Measurements from ENCODE around the gene PBX1.

The PBX1 gene

DNA sequence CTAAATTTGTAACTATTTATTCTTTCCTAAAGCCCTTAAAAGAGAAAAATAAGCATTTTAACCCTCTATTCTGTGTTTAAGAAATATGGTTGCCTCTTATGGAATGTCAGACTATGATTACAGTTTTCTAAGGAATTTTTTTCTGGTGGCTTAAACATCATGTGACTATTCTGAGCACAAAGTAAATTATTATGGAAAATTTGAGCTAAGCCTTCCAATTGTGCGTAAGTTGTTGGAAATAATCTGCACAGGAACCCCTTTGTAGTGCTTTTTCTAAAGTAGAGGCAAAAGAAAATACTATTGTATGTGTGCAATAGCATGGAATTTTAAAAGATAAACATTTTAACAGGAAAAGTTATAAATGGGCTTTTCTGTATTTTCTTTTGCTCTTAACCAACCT is 254.8 kb downstream of the PBX1 start:
- DNase-seq (ENCODE audit: low read depth in 3 of 3): no peak

DNA sequence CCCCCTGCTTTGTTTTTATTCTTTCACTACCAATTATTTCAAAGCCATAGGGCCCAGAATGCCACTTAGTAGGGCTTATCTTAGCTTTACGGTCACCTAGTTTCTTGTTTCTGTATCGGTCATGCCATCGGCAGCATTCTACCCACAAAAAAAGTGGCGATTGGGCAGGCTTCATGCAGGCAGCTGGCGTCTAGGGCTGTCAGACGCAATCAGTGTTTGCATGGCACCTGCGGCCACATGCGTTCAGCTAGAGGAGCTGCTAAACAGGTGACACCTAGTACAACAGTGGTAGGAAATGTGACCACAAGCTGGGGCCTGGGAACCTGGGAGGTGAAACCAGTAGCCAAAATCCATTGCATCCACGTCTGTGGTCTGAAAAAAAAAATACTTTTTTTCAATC is 262.7 kb downstream of the PBX1 start:
- no peak for DNase-seq (ENCODE audit: low read depth in 3 of 3)

DNA sequence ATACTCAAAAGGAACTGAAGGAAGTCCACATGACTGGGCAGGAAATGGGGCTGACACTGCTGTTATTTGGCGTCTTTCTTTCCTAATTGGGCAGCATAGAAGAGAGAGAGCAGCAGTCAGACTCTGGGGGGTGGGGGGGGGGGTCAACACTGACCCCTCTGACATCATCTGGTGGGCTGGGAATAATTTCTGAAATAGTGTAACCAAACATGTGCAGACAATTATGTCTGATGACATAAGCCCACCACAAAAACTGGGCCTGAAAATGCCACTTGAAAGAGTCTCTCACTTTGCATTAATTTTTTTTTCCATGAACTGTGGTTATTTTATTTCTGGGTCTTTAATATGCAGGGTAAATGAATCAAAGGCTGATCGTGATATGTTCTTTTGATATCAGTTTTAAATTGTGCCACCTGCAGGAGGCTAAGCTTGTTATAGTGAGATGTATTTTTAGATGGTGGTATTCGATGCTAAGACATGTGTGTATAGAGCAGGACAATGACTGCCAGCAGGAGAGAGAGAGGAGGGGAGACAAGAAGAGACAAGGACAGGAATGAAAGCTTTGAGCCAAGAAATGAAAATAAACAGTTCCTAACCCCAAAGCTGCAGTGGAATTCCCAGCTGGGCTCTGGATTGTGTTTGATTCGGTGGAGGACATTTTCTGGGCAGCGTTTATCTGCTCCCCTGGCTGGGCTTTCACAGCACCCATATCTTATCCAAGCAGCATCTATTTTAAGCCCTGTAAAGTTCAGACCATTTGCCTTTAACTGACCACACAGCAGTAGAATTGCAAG is 264.7 kb downstream of the PBX1 start:
- DNase-seq (ENCODE audit: low read depth in 3 of 3): no peak

DNA sequence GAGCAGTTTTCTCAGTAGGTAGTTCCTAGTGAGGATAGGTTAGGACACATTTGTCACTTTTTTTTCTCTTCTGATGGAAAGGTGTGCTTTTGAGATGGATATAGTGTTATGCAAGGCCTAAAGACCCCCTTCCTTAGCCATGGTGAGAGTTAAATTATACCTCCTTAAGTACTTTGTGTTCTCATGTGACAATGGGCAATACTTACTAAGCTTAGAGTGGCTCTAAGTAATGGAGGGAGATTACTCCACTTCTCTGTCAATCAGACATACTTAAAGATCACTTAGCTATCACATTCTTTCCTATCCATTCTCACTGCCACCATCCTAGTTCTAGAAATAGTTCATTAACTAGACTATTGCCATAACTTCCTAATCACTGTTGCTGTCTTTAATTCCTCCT is 265.6 kb downstream of the PBX1 start:
- DNase-seq (ENCODE audit: low read depth in 3 of 3): no peak

DNA sequence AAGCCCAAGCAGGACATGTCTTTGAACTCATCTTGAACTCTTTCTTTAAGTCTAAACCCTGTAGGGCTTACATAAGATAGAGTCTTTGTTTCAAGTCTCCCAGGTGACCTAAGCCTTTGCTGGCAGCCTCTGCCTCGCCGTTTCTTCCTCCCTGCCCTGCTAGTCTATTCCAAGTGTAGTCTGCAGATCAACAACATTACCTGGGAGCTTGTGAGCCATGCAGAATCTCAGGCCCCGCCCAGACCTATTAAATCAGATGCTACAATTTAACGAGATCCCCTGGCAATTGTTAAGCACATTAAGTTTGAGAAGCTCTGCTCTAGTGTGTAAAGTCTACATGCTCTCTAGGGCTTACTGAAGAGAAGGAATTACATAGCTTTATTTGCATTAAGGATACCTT is 271.6 kb downstream of the PBX1 start:
- DNase-seq (ENCODE audit: low read depth in 3 of 3): no peak

DNA sequence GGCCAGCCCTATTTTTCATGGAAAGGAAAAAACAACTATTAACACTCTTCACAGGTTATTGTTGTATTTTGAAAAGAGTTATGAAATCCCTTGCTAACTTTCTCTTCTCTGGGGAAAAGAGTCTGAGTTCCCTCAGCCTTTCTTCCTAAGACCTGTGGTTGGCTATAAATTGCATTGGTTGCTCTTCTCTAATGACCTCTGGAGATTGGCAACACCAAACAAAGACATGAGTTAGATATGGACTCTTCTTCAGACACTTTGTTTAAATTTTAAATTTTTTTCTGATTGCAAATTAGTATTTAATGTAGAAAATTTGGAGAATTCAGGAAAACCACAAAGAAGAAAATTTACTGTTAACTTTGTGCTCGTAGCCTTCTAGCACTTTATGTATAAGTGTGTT is 275.7 kb downstream of the PBX1 start:
- DNase-seq (ENCODE audit: low read depth in 3 of 3): no peak

DNA sequence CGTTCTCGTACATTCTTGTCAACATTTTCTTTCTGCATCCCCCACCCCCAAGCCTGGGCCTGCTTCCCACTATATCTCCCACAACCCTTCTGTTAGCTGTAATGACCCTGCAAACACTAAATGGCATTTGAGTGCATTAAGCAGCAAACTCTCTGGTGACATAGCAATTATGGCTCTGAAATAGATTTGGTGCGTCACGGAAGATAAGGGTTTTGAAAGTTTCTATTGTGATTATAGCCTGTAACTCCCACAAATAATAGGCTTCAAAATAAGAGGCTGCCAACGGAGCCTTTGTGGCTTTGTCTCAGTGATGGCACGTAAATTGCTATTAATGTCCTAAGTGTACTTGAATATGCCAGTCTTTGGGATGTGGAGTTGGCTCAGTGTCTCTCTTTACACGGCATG is 277.6 kb downstream of the PBX1 start:
- DNase-seq (ENCODE audit: low read depth in 3 of 3): no peak

DNA sequence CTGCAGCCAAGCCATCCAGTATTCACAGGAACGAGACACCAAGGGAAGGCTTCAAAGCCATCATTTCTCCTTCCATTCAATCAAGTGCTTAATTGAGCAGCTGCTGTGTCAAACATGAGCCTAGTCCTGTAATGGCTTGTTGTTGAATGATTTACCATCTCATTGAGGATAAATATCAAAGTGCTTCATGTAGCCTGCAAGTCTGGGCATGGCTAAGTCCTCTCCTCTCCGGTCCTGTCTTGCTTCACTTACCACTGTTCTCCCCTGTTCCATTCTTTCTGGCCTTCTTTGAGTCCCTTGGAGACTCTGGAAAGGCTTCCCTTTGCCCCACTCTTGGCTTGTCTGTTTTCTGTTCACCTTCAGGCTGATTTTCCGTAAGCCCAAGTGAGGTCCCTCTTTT is 279.8 kb downstream of the PBX1 start:
- no peak for DNase-seq (ENCODE audit: low read depth in 3 of 3)

DNA sequence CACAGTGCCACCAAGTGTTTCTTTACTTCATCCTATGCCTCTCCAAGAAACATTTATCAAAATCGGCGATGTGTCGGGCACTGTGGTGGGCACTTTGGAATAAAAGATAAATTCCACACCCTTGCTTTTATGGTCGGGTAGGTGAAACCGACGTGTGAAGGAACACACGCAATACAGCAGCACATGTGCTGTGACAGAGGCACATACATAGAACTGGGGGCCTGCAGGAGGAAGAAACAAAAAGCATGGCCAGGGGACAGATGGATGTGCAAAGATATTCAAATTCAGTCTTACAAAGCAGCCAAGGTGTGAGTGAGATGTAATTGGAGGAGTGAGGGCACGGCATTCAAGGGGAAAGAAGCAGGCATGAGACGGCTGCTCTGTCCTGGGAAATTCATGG is 282.0 kb downstream of the PBX1 start:
- DNase-seq (ENCODE audit: low read depth in 3 of 3): no peak

DNA sequence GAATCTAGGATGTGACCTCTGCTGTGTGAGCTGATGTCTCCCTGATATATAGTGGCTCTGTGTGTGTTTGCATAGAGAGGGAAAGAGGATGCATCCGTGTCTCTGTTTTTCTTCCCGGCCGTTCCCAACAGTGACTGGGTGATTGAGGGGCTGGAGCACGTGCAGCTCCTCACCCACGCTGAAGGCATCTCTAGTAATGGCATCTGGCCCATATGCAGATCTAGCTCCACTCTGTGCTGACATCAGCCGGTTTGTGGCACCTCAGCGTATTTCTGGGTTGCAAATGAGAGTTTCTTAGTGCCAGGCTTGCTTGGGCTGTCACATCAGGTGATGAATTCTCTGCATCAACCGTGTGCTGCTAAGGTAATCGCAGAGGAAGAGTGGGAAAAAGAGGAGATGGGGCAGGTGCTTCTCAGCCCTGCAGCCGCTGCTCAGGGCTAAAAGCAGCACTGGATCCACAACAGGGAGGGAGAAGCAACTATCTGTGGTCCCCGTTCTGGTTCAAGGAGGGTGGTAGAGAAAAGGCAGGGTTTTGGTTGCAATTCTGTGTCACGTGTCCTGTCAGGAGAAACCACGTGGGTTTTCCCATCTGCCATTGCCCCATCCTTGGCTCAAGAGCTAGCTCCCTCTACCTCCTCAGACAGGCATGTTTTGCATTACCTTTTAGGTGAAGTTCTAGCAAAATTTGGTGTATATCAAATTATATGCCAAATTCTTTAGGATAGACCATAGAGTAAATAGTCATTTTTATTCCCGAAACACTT is 282.9 kb downstream of the PBX1 start:
- DNase-seq (ENCODE audit: low read depth in 3 of 3): no peak

DNA sequence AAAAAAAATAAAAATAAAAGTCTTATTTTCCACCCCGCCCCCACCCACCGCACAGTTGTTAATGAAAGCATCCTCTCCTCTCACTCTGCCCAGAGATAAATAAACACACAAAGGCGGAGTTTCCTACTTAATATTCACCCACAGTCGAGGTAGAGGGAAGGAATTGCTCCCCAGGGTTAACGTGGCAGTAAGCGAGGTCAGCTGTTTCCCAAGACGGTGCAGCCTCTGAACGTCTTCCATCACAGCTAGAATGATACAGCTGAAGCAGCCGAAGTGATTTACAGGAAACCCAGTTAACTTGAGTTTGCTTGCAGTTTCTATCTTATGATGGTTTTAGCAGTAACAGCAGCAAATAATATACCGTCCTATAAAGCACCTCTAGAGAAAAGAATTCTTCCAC is 283.9 kb downstream of the PBX1 start:
- no peak for DNase-seq (ENCODE audit: low read depth in 3 of 3)

DNA sequence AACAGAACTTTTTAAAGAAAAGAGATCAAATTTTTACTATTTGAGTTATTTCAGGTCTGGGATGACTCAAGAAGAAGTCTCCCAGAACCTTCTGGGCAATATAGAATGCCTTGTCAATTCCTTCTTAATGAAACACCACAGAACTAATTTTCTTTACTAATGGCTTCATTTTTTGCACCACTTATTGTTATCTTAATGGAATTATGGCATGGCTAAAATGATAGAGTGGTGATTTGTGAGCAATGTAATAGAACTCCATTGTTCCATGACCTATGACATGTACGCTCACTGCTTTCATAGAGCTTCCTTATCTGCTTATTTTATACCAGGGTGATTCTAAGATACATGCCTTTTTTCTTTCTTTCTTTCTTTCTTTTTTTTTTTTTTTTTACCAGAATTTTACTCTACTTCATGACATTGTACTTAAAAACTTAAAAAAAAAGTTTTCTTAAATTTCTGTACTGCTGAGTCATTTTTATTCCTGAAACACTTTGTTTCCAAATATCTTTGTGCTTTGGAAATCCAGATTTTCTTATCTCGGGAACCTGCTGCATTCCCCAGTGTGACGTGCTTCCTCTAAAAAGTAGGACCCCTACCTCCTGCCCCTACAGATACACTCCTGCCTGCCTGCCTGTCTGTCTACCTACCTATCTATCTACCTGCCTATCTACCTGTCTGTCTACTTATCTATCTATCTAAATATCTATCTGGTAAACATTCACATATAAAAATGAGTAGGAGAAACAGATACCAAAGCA is 284.9 kb downstream of the PBX1 start:
- DNase-seq (ENCODE audit: low read depth in 3 of 3): no peak

DNA sequence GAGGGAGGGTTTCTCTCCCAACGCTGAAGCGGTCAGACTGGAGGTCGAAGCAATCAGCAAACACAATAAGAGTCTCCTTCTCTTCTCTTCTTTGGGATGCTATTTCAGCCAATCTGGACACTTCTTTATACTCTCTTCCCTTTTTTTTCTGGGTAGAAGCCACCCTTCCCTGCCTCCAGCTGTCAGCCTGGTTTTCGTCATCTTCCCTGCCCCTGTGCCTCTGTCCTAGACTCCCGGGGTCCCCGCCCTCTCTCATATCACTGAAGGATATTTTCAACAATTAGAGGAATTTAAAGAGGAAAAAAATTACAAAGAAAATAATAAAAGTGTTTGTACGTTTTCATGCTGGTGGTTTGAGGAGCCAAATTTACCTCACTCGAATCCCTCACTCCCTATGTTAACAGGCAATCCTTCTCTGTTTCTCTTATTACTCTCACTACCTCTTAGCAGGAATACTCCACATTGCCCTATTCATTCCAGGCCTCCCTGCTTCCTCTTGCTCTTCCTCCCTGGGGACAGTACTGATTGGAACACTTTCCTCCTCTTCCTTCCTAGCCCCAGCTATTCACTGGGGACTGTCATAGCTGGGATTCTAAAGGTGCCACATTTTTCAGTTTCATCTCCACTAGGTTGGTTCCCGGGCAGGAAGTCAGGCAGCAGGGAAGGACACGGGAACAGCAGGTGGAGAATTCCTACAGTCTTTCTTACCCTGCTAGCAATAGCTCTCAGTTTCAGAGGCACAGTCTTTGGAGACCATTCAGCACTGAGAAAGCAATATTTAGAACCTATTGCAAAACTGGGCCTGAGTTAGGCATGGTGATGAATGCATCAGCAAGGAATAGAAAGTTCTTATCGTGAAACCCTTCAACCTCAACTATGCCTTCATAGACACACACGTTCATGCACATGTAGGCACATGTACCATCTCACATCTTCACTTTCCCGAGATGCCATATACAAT is 288.0 kb downstream of the PBX1 start:
- DNase-seq (ENCODE audit: low read depth in 3 of 3): no peak

DNA sequence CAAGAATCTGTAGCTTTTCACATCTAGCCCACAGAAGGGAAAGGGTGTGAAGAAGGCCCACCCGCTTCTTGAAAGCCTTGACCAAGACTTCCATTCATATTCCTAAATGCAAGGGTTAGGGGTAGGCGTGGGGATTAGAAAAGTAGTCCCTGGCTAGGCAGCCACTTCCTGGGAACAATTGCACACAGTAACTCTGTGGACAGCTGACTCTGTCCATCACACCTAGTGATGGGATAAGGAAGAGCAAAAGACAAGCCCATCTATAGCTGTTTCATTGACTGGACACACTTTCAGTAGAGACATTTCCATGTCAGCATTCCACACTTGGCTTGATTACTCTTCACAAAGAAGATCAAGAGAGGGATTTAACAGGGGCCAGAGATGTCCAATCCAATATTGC is 294.2 kb downstream of the PBX1 start:
- DNase-seq (ENCODE audit: low read depth in 3 of 3): no peak

DNA sequence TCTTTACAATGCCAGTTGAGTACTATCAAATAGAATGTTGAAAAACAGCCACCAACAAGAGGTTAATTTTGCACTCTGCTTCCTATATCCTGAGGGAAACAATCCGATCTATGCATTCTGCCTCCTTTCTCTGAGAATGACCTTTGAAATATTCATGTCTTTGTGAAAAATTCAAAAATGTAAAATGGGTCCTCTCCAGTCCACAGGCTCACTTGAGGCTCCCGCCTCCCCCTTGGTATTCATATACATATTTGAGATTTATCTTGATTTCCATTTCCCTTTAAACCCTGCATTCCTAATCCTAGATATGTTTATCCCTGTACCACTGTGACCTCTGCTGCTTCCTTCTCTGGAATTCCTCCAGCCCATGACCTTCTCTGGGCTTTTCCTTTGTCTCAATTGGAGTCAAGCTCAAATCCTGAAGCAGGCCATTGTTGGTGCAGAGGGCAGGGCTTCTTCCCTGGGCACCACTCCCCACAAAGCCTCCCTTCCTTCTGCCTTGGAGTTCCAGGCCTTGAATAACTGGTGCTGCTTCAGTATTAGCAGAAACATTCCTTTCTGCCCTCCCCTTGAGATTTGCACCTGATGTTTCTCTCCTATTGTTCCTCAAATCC is 296.8 kb downstream of the PBX1 start:
- no peak for DNase-seq (ENCODE audit: low read depth in 3 of 3)

DNA sequence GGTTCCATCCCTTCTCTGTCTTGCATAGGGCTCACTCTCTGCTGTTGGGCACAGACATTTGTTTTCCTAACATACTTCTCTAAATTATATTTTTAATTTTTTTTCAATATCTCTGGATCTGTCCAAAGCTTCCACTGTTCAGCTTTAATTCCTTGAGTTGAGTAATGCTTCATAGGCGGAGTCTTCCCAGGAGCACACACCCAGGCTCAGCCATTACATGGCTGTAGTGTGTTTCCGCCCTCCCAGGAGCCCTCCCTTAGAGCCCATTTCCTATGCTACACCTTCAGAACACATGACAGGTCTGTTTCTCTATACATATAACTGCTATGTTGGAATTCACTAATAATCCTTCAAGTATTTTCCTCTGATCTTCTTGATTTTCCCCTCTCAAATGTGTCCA is 297.4 kb downstream of the PBX1 start:
- no peak for DNase-seq (ENCODE audit: low read depth in 3 of 3)

DNA sequence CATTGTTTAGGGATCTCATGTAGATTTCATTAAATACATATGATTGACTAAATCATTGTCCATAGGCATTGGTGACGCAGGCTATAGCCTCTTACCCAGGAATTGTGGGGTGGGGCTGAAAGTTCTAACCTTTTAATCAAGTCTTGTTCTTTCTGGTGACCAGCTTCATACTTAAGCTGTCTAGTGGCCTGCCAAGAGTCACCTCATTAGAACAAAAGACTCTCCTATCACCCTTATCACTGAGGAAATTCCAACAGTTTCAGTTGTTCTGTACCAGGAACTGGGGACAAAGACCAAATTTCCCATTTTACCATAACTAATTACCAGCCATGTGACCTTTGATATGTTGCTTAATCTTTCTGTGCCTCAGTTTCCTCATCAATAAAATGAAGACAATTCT is 298.5 kb downstream of the PBX1 start:
- DNase-seq (ENCODE audit: low read depth in 3 of 3): no peak

DNA sequence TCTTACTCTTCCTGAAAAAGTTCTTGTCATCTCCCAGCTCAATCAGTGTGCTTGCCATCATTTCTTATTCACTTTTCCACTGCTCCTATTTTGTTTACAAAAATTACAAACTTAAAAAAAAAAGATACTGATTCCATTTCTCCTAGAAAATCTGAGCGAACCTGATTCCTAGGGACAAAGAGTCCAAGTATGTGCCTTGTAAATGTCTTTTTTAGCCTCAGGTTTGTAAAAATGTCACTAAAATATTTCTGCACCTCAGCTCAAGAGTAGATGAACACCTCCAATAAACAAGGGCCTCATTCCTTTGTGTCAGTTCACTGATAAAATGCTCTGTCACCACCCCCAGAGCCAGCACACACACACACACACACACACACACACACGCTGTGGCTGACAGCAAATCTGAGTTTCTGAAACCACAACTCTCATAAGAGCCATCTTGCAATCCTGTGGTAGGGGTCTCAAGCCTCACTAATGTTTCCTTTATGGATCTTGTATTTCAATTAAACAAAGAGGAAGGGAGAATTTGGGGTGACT is 299.2 kb downstream of the PBX1 start:
- DNase-seq (ENCODE audit: low read depth in 3 of 3): no peak

DNA sequence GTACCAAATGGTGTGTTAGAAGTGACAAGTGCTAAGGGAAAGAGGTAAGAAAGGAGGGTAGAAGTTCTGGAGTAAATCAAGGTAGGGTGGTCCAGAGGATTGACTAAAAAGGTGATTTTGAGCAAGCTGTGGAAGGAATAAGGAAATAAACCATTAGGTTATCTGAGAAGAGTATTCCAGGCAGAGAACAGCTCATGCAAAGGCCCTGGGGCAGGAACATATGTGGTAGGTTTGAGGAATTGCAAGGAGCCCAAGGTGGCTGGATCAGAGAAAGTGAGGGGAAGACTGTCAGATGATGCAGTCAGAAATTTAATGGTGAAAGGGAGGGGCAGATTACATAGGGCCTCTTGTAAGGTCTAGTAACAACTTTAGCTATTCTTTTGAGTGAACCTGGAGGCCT is 302.6 kb downstream of the PBX1 start:
- no peak for DNase-seq (ENCODE audit: low read depth in 3 of 3)

DNA sequence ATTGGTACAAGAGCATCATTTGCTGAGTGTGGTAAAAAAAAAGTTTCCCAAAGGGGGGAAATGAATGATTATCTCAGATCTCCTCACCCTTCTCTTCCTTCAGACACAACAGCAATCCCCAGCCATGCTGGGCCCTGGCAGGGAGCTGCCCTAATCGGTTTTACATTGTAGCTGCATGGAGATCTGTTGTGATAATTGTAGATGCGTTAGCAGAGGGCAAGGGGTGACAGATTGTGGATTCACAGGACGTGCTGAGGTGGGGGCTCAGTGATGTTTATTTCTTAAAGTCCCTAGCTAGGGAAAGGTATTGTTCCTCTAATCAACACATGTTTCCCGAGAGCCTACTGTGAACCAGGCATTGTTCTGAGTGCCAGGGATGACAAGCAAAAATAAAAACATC is 304.1 kb downstream of the PBX1 start:
- DNase-seq (ENCODE audit: low read depth in 3 of 3): no peak

DNA sequence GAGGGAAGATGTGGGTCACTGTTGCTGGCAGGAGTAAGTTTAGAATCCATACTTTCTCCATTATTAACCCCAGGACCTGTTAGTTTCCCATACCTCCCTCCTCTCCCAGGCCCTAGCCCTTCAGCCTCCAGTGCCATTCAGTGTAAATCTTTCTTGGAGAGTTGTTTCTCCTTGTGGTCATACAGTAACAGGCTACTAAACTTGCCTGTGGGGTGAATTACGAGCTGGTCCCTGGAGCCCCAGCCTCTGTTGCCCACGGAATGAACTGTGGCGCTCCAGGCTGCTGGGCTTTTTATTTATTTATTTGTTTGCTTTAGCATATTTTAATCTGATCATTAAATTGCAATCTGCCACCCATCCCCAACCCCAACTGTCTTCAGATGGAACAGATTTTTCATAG is 305.2 kb downstream of the PBX1 start:
- DNase-seq (ENCODE audit: low read depth in 3 of 3): no peak

All from stimulated activated CD4-positive, alpha-beta T cell treated with anti-CD3 and anti-CD28 coated beads, TNF-alpha, amount 100 ng/mL, for 24 hours (primary cell).